Neuronal stem cell (in vitro differentiated cells): ENCODE data around the gene SLC39A7.
A peak's percentile ranks its signal among the peaks of the same experiment; 100 is the strongest.

Experiments used
- DNase-seq: peaks from one replicate; pipeline ENCODE4 v3.0.0-alpha.2; 2013; ENCODE audit warnings: low spot score
- H2AFZ ChIP-seq: one replicate; pipeline ENCODE4 v1.6.1; 2013; ENCODE audit warnings: mild to moderate bottlenecking, low read length, inconsistent platforms
- H2AK5ac ChIP-seq: 2 replicates; pipeline ENCODE4 v1.6.1; 2013; ENCODE audit warnings: low read depth, mild to moderate bottlenecking, inconsistent platforms, low read length, moderate library complexity, mixed read lengths
- H2BK120ac ChIP-seq: 2 replicates; pipeline ENCODE4 v1.6.1; 2013; ENCODE audit warnings: low read depth, mild to moderate bottlenecking, inconsistent platforms, low read length, moderate library complexity, mixed read lengths
- H2BK12ac ChIP-seq: one replicate; pipeline ENCODE4 v1.6.1; 2013; ENCODE audit warnings: low read length, inconsistent platforms
- H2BK15ac ChIP-seq: 2 replicates; pipeline ENCODE4 v1.6.1; 2013; ENCODE audit warnings: mild to moderate bottlenecking, low read length, inconsistent platforms, mixed read lengths
- H2BK5ac ChIP-seq: one replicate; pipeline ENCODE4 v1.6.1; 2013; ENCODE audit warnings: inconsistent platforms, mild to moderate bottlenecking, low read length, moderate library complexity
- H3K14ac ChIP-seq: one replicate; pipeline ENCODE4 v1.6.1; 2013; ENCODE audit warnings: low read length, inconsistent platforms
- H3K18ac ChIP-seq: 2 replicates; pipeline ENCODE4 v1.6.1; 2013; ENCODE audit warnings: low read length, inconsistent platforms
- H3K23ac ChIP-seq: 2 replicates; pipeline ENCODE4 v1.6.1; 2013; ENCODE audit warnings: low read depth, mild to moderate bottlenecking, mixed read lengths, low read length, inconsistent platforms; ENCODE audit not compliant: poor library complexity
- H3K27ac ChIP-seq: replicated peaks from 3 replicates; pipeline ENCODE4 v1.5.1; 2013; ENCODE audit warnings: low read length, inconsistent platforms
- H3K27me3 ChIP-seq, 3 experiments: 2 replicates each; pipeline ENCODE4 v1.6.1; 2013; ENCODE audit warnings: low read length in 3 of 3, mild to moderate bottlenecking in 2 of 3, inconsistent platforms in 1 of 3, low read depth in 1 of 3, mixed read lengths in 1 of 3, moderate library complexity in 1 of 3; ENCODE audit not compliant: control insufficient read depth in 3 of 3, insufficient read depth in 3 of 3
- H3K36me3 ChIP-seq, 2 donors: replicated peaks in 1 of 2; 2 replicates each; pipeline ENCODE4 v1.6.1; 2013; ENCODE audit warnings: low read length in 2 of 2; ENCODE audit not compliant: control insufficient read depth in 2 of 2, insufficient read depth in 2 of 2
- H3K4ac ChIP-seq: 2 replicates; pipeline ENCODE4 v1.6.1; 2013; ENCODE audit warnings: inconsistent platforms, mild to moderate bottlenecking, low read length, moderate library complexity
- H3K4me1 ChIP-seq, 2 donors: 1 replicate in 1 of 2; 2 replicates in 1 of 2; pipeline ENCODE4 v1.6.1; 2013; ENCODE audit warnings: low read length in 2 of 2, low read depth in 1 of 2; ENCODE audit not compliant: control insufficient read depth in 2 of 2, insufficient read depth in 1 of 2
- H3K4me2 ChIP-seq: one replicate; pipeline ENCODE4 v1.6.1; 2013; ENCODE audit warnings: mild to moderate bottlenecking, low read length, inconsistent platforms; ENCODE audit not compliant: insufficient read depth, poor library complexity, severe bottlenecking
- H3K4me3 ChIP-seq, 2 donors: 2 replicates each; pipeline ENCODE4 v1.5.1; 2013; ENCODE audit warnings: low read length in 2 of 2, mild to moderate bottlenecking in 2 of 2, inconsistent platforms in 1 of 2, moderate library complexity in 1 of 2
- H3K79me1 ChIP-seq: one replicate; pipeline ENCODE4 v1.6.1; 2013; ENCODE audit warnings: low read depth, mild to moderate bottlenecking, inconsistent platforms, low read length, moderate library complexity
- H3K9ac ChIP-seq: one replicate; pipeline ENCODE4 v1.6.1; 2013; ENCODE audit warnings: mild to moderate bottlenecking, low read depth, low read length, inconsistent platforms; ENCODE audit not compliant: poor library complexity
- H3K9me3 ChIP-seq, 2 donors: replicated peaks in 1 of 2; 2 replicates each; pipeline versions ENCODE3 to v1.6.1; 2013; ENCODE audit warnings: low read length in 2 of 2, mild to moderate bottlenecking in 2 of 2, inconsistent platforms in 1 of 2, low read depth in 1 of 2, mixed read lengths in 1 of 2, moderate library complexity in 1 of 2; ENCODE audit not compliant: control insufficient read depth in 2 of 2, insufficient read depth in 1 of 2
- H4K8ac ChIP-seq: one replicate; pipeline ENCODE4 v1.6.1; 2013; ENCODE audit warnings: low read depth, mild to moderate bottlenecking, inconsistent platforms, low read length, moderate library complexity
- H4K91ac ChIP-seq: one replicate; pipeline ENCODE4 v1.6.1; 2013; ENCODE audit warnings: low read length, low read depth, mild to moderate bottlenecking, inconsistent platforms; ENCODE audit not compliant: poor library complexity
- WGBS, 2 donors: extraction: QIAGEN DNeasy Blood & Tissue Kit; methylation state at CpG; one replicate each; pipeline ENCODE4 v1.1.7; 2013; ENCODE audit warnings: missing lambda C conversion rate in 2 of 2, mixed read lengths in 1 of 2; ENCODE audit not compliant: insufficient read length in 2 of 2, insufficient replicate concordance in 1 of 2; ENCODE audit errors: extremely low coverage in 2 of 2; 5-methylcytosine and 5-hydroxymethylcytosine counted together

SLC39A7 gene

GRCh38 chr6:33171016-33171879 lies 29.4 kb upstream of the SLC39A7 start:
- H2BK120ac ChIP-seq = no peak overlapping the region
- H3K9me3 ChIP-seq = no peaks in the 10 kb centered on the region
- peak overlapping the region; percentile 72 for H4K91ac ChIP-seq
- peak overlapping the region; percentile 73 for H2BK12ac ChIP-seq
- no peak overlapping the region for H3K4ac ChIP-seq
- H3K9ac ChIP-seq = no peak overlapping the region
- H3K4me2 ChIP-seq = no peak overlapping the region
- no peak overlapping the region for H2BK15ac ChIP-seq
- H2BK5ac ChIP-seq = no peak overlapping the region
- no peak overlapping the region for H3K4me3 ChIP-seq
- DNase-seq = no peak
- H4K8ac ChIP-seq = no peak overlapping the region
- peak overlapping the region; percentile 71 for H3K14ac ChIP-seq
- peaks cover 0 to 4% (median 0%) of the 10 kb centered on the region in 3 experiments for H3K27me3 ChIP-seq
- H3K4me1 ChIP-seq = no peaks in the 10 kb centered on the region
- no peak overlapping the region for H3K27ac ChIP-seq
- H3K23ac ChIP-seq = no peak overlapping the region
- peak overlapping the region; percentile 20 for H2AK5ac ChIP-seq
- no CpG with 5 or more reads among the region's 11 CpGs for WGBS, 2 donors
- H2AFZ ChIP-seq = no peak overlapping the region
- H3K36me3 ChIP-seq = no peaks in the 10 kb centered on the region
- peak overlapping the region; percentile 48 for H3K18ac ChIP-seq
- H3K79me1 ChIP-seq = peaks cover 2% of the 10 kb centered on the region

GRCh38 chr6:33171880-33172687 lies 28.6 kb upstream of the SLC39A7 start:
- no peak overlapping the region for H3K27ac ChIP-seq
- H3K9me3 ChIP-seq = no peaks in the 10 kb centered on the region
- H2AFZ ChIP-seq = no peak overlapping the region
- H2AK5ac ChIP-seq = no peak overlapping the region
- H3K4ac ChIP-seq = no peak overlapping the region
- H3K27me3 ChIP-seq = peaks cover 0 to 4% (median 0%) of the 10 kb centered on the region in 3 experiments
- H3K4me3 ChIP-seq = no peak overlapping the region
- no peak overlapping the region for H3K14ac ChIP-seq
- no peak overlapping the region for H2BK120ac ChIP-seq
- no peak overlapping the region for H2BK15ac ChIP-seq
- H4K8ac ChIP-seq = no peak overlapping the region
- H3K4me2 ChIP-seq = peak overlapping the region; percentile 2
- no peak overlapping the region for H3K9ac ChIP-seq
- no peaks in the 10 kb centered on the region for H3K36me3 ChIP-seq
- DNase-seq = no peak
- no CpG with 5 or more reads among the region's 8 CpGs for WGBS, 2 donors
- peak overlapping the region; percentile 64 for H3K18ac ChIP-seq
- H3K4me1 ChIP-seq = no peaks in the 10 kb centered on the region
- H3K23ac ChIP-seq = peak overlapping the region; percentile 31
- peaks cover 2% of the 10 kb centered on the region for H3K79me1 ChIP-seq
- H2BK5ac ChIP-seq = peak overlapping the region; percentile 53
- H2BK12ac ChIP-seq = no peak overlapping the region
- no peak overlapping the region for H4K91ac ChIP-seq

- H3K27ac ChIP-seq = no peak overlapping the region
- H2BK15ac ChIP-seq = peak overlapping the region; percentile 30
- peak overlapping the region; percentile 27 for H3K18ac ChIP-seq
- peak overlapping the region; percentile 93 for H3K4ac ChIP-seq
- H3K79me1 ChIP-seq = peaks cover 2% of the 10 kb centered on the region
- H4K8ac ChIP-seq = peak overlapping the region; percentile 65
- no peak overlapping the region for H3K4me2 ChIP-seq
- WGBS, 2 donors = no CpG with 5 or more reads among the region's 16 CpGs
- peaks cover 0 to 4% (median 0%) of the 10 kb centered on the region in 3 experiments for H3K27me3 ChIP-seq
- H3K9ac ChIP-seq = peak overlapping the region; percentile 21
- H3K23ac ChIP-seq = no peak overlapping the region
- no peak overlapping the region for H4K91ac ChIP-seq
- peak overlapping the region; percentile 90 for H2AK5ac ChIP-seq
- H2AFZ ChIP-seq = no peak overlapping the region
- no peak overlapping the region for H3K4me3 ChIP-seq
- no peak overlapping the region for H3K14ac ChIP-seq
- DNase-seq = peak; percentile 29
- peaks cover 0 to 1% of the 10 kb centered on the region in 2 donors for H3K4me1 ChIP-seq
- H2BK12ac ChIP-seq = no peak overlapping the region
- no peaks in the 10 kb centered on the region for H3K36me3 ChIP-seq
- no peaks in the 10 kb centered on the region for H3K9me3 ChIP-seq
- no peak overlapping the region for H2BK5ac ChIP-seq
- H2BK120ac ChIP-seq = no peak overlapping the region
These were observed 27.8 kb upstream of the SLC39A7 start for GRCh38 chr6:33172688-33173534.
